ENCODE results near the gene KRT23. TPM values are rescaled to one million over a fixed set of nuclear protein-coding genes. Genes with fewer than 3 reads are reported as not detected.
A peak's percentile ranks its signal among the peaks of the same experiment; 100 is the strongest.

Gene KRT23
- polyA plus RNA-seq, 5 donors, result 0.18 to 0.35 (median 0.21) TPM; not detected in 2

GRCh38 chr17:40909755-40910154 is 27.7 kb downstream of the KRT23 start:
- no peak for DNase-seq

GRCh38 chr17:40909351-40909750 is 28.1 kb downstream of the KRT23 start:
- peak; percentile 42 to 69 for DNase-seq

GRCh38 chr17:40906613-40907012 is 30.8 kb downstream of the KRT23 start:
- no peak for DNase-seq

- no peak for DNase-seq
Observed at GRCh38 chr17:40905370-40905769, 32.1 kb downstream of the KRT23 start.

GRCh38 chr17:40903129-40903847 is 34.2 kb downstream of the KRT23 start:
- DNase-seq, result no peak

GRCh38 chr17:40902498-40902897 is 34.9 kb downstream of the KRT23 start:
- DNase-seq, result no peak

- DNase-seq, result no peak
Observed at GRCh38 chr17:40901981-40902474, 35.4 kb downstream of the KRT23 start.

- DNase-seq, result no peak
Observed at GRCh38 chr17:40900809-40901356, 36.6 kb downstream of the KRT23 start.

GRCh38 chr17:40896916-40897455 is 40.5 kb downstream of the KRT23 start:
- DNase-seq, result no peak

- no peak for DNase-seq
Observed at GRCh38 chr17:40895106-40895730, 42.2 kb downstream of the KRT23 start.

- DNase-seq, result no peak
Observed at GRCh38 chr17:40888196-40888720, 49.2 kb downstream of the KRT23 start.

GRCh38 chr17:40886090-40886489 is 51.4 kb downstream of the KRT23 start:
- no peak for DNase-seq

GRCh38 chr17:40884708-40885512 is 52.5 kb downstream of the KRT23 start, which contains the start of gene KRT20:
Gene KRT20 (minus strand): TSS chr17:40885242. CDS start chr17:40885185, 57 bp downstream.
- DNase-seq, result no peak

- no peak for DNase-seq
Observed at GRCh38 chr17:40883626-40884334, 53.7 kb downstream of the KRT23 start.

- DNase-seq, result no peak
Observed at GRCh38 chr17:40883031-40883430, 54.4 kb downstream of the KRT23 start.

GRCh38 chr17:40879026-40879425 is 58.4 kb downstream of the KRT23 start:
- DNase-seq, result no peak

GRCh38 chr17:40878044-40878443 is 59.4 kb downstream of the KRT23 start:
- no peak for DNase-seq

GRCh38 chr17:40873801-40874200 is 63.6 kb downstream of the KRT23 start:
- DNase-seq, result no peak

- DNase-seq, result no peak
Observed at GRCh38 chr17:40873255-40873654, 64.2 kb downstream of the KRT23 start.
